A549 (cell line): ENCODE data around the gene SRGN. TPM values are rescaled to one million over a fixed set of nuclear protein-coding genes. Genes with fewer than 3 reads are reported as not detected.

Source experiments
- ATAC-seq, 2 experiments: fragments of 200-7000 bp in 1 of 2; fragments of >200 bp in 1 of 2; cut with Nextera tagmentation in 1 of 2; cut with Tn5 transposase in 1 of 2; 3 replicates each; pipeline versions ENCODE4 v1.8.0 to v1.9.1; 2018 to 2020; ENCODE audit warnings: mild to moderate bottlenecking in 1 of 2, moderate library complexity in 1 of 2
- CTCF ChIA-PET: fragments of 300-600 bp; sonication (Branson Sonifier 250); formaldehyde crosslinking; extraction: SDS; loops from one replicate; lab custom pipeline; 2021; ENCODE audit warnings: antibody characterized with exemption, inconsistent platforms; lab: Yijun Ruan, JAX
- POLR2A ChIA-PET: fragments of 350-600 bp; formaldehyde crosslinking; extraction: SDS; loops from one replicate; lab custom pipeline; 2021; ENCODE audit warnings: antibody characterized with exemption, inconsistent platforms; lab: Yijun Ruan, JAX
- DNase-seq, 2 experiments: peaks; one replicate each; pipeline versions ENCODE4 v3.0.0 to v3.0.0-alpha.2; 2011 to 2016; ENCODE audit warnings: low read depth in 1 of 2, low spot score in 1 of 2
- FAIRE-seq: peaks from 2 replicates; lab custom pipeline; 2011; peaks lifted over from hg19 to GRCh38; lab: Jason Lieb, UNC
- H3K27ac ChIP-seq, 2 experiments: fragments of >200 bp; sonication (Bioruptor Twin); formaldehyde crosslinking; 3 replicates each; pipeline ENCODE4 v1.5.1; 2016 to 2017
- H3K4me1 ChIP-seq: fragments of >200 bp; sonication (Bioruptor Twin); formaldehyde crosslinking; 3 replicates; pipeline ENCODE4 v1.6.1; 2016
- H3K4me2 ChIP-seq: fragments of >200 bp; sonication (Bioruptor Twin); formaldehyde crosslinking; 3 replicates; pipeline ENCODE4 v1.6.1; 2016
- H3K4me3 ChIP-seq: fragments of >200 bp; sonication (Bioruptor Twin); formaldehyde crosslinking; 3 replicates; pipeline ENCODE4 v1.5.1; 2016
- H3K9me3 ChIP-seq: fragments of >200 bp; sonication (Bioruptor Twin); formaldehyde crosslinking; 3 replicates; pipeline ENCODE4 v1.6.1; 2016
- BHLHE40 ChIP-seq: IDR thresholded peaks from 2 replicates; pipeline ENCODE4 v1.6.1; 2012; ENCODE audit warnings: low read depth, low read length, inconsistent platforms
- CBX8 ChIP-seq: fragments of 200-600 bp; sonication (generic); IDR thresholded peaks from 2 replicates; pipeline ENCODE4 v1.6.1; 2016
- CEBPB ChIP-seq, 2 experiments: fragments of >200 bp in 1 of 2; sonication (Bioruptor Twin) in 1 of 2; formaldehyde crosslinking in 1 of 2; IDR thresholded peaks; 2 replicates each; pipeline ENCODE4 v1.6.1; 2012 to 2016
- CHD2 ChIP-seq: fragments of 150-350 bp; IDR thresholded peaks from 2 replicates; pipeline ENCODE4 v1.6.1; 2014; ENCODE audit warnings: low read length; ENCODE audit not compliant: partially characterized antibody
- CHD4 ChIP-seq: fragments of 200-600 bp; sonication (generic); IDR thresholded peaks from 2 replicates; pipeline ENCODE4 v1.6.1; 2016; ENCODE audit warnings: antibody characterized with exemption, mild to moderate bottlenecking, borderline replicate concordance
- CTCF ChIP-seq: fragments of >200 bp; sonication (Bioruptor Twin); formaldehyde crosslinking; IDR thresholded peaks from 3 replicates; pipeline ENCODE4 v1.5.1; 2016
- EHF ChIP-seq: fragments of 250-450 bp; sonication (Bioruptor Pico); IDR thresholded peaks from 2 replicates; pipeline ENCODE4 v1.5.0; 2020; ENCODE audit warnings: mild to moderate bottlenecking
- GATA3 ChIP-seq: IDR thresholded peaks from 2 replicates; pipeline ENCODE4 v1.6.1; 2012; ENCODE audit warnings: borderline replicate concordance
- HDAC2 ChIP-seq: fragments of 200-600 bp; sonication (generic); IDR thresholded peaks from 2 replicates; pipeline ENCODE4 v1.6.1; 2016
- HOXA7 ChIP-seq: fragments of 250-450 bp; sonication (Bioruptor Pico); IDR thresholded peaks from 2 replicates; pipeline ENCODE4 v1.5.0; 2020; ENCODE audit warnings: mild to moderate bottlenecking, moderate library complexity
- JUN ChIP-seq, 2 experiments: fragments of >200 bp; sonication (Bioruptor Twin); formaldehyde crosslinking; IDR thresholded peaks; 2 replicates in 1 of 2; 3 replicates in 1 of 2; pipeline ENCODE4 v1.6.1; 2016 to 2017
- KDM5A ChIP-seq: fragments of 200-600 bp; sonication (generic); IDR thresholded peaks from 2 replicates; pipeline ENCODE4 v1.6.1; 2016; ENCODE audit warnings: antibody characterized with exemption, mild to moderate bottlenecking
- MAX ChIP-seq: IDR thresholded peaks from 2 replicates; pipeline ENCODE4 v1.6.1; 2012
- PHF8 ChIP-seq: fragments of 200-600 bp; sonication (generic); IDR thresholded peaks from 2 replicates; pipeline ENCODE4 v1.6.1; 2016; ENCODE audit warnings: low read depth, mild to moderate bottlenecking, antibody characterized with exemption, moderate library complexity, borderline replicate concordance
- POLR2AphosphoS2 ChIP-seq: conservative IDR thresholded peaks from 2 replicates; pipeline ENCODE4 v1.6.1; 2012; ENCODE audit warnings: low read length, improper control_type of control experiment, inconsistent platforms
- REST ChIP-seq: fragments of 200-600 bp; sonication (generic); IDR thresholded peaks from 2 replicates; pipeline ENCODE4 v1.6.1; 2016; ENCODE audit warnings: antibody characterized with exemption, mild to moderate bottlenecking, moderate library complexity
- SREBF2 ChIP-seq: fragments of 450-650 bp; IDR thresholded peaks from 2 replicates; pipeline ENCODE4 v1.6.1; 2014; ENCODE audit warnings: mild to moderate bottlenecking, moderate library complexity
- TFCP2L1 ChIP-seq: fragments of 250-450 bp; sonication (Bioruptor Pico); IDR thresholded peaks from 2 replicates; pipeline ENCODE4 v1.5.0; 2021; ENCODE audit warnings: mild to moderate bottlenecking
- TP53 ChIP-seq: fragments of 250-450 bp; sonication (Bioruptor Pico); IDR thresholded peaks from 2 replicates; pipeline ENCODE4 v1.5.0; 2021; ENCODE audit warnings: mild to moderate bottlenecking, moderate library complexity
- ZC3H11A ChIP-seq: fragments of 450-650 bp; IDR thresholded peaks from 2 replicates; pipeline ENCODE4 v1.6.1; 2014; ENCODE audit warnings: antibody characterized with exemption, mild to moderate bottlenecking
- WGBS: methylation state at CpG from one replicate; pipeline ENCODE4 v1.1.6; 2017; ENCODE audit errors: missing lambda C conversion rate; 5-methylcytosine and 5-hydroxymethylcytosine counted together
- polyA plus RNA-seq, 4 experiments: library from polyadenylated mRNA; depleted of rRNA in 3 of 4; stranded (reverse); fragments of >200 nt; fragmentation: RNase III in 1 of 4; extraction: RNeasy Plus Mini Kit Qiagen cat#74134 plus additional on column Dnase treatment in 1 of 4; gene quantifications; 2 replicates in 3 of 4; 3 replicates in 1 of 4; pipeline ENCODE4 v1.2.3, GENCODE V29; 2011 to 2017

Gene SRGN
- polyA plus RNA-seq, 2 of the 4 experiments (the other 2 are of a cell fraction) = 51.9 to 88.7 TPM

- Histone ChIP-seq H3K4me3 (no peak overlapping the region), H3K4me2 (no peak overlapping the region)
Measured at GRCh38 chr10:69091143-69091651, 3.3 kb downstream of the SRGN start.

More at GRCh38 chr10:69091143-69091651, 3.3 kb downstream of the SRGN start:
- Histone ChIP-seq H3K4me1 (peaks cover 5% of the 10 kb centered on the region; the same call in 1 of the 3 replicates), H3K27ac (no peak overlapping the region), H3K9me3 (no peaks in the 10 kb centered on the region)
- no peak for TF ChIP-seq HOXA7 (CRISPR knock-in tag)
- no peak for TF ChIP-seq HDAC2
- no peak for TF ChIP-seq TP53
- TF ChIP-seq KDM5A = no peak
- no peak for TF ChIP-seq EHF (CRISPR knock-in tag)
- no peak for TF ChIP-seq GATA3
- no peak for TF ChIP-seq TFCP2L1
- TF ChIP-seq ZC3H11A = no peak
- no peak for TF ChIP-seq POLR2AphosphoS2
- no peak for TF ChIP-seq BHLHE40
- TF ChIP-seq PHF8 = no peak
- TF ChIP-seq CHD4 = no peak
- TF ChIP-seq CTCF = no peak
- TF ChIP-seq JUN (IDR thresholded peaks at IDR 0.05) = no peak
- no peak for TF ChIP-seq CHD2
- TF ChIP-seq CBX8 = no peak
- no peak for TF ChIP-seq SREBF2
- TF ChIP-seq MAX = no peak
- TF ChIP-seq CEBPB (IDR thresholded peaks at IDR 0.05) = no peak
- TF ChIP-seq REST = no peak
- ChIA-PET CTCF (interaction anchor here (1.3 to 6.0 kb wide), 3 partner anchors 12 to 86 kb away, joined by 3 to 122 read pairs (median 4); no protein-coding TSS in a partner anchor), POLR2A (no interaction called here)
- FAIRE-seq (no peak), ATAC-seq (no peak), DNase-seq (no peak)
- 76% methylated on average over 8 of the region's 8 CpGs for WGBS
